DOHH2 (cell line): ENCODE data around the gene CTSD.

Experiments
- H3F3A ChIP-seq: fragments of 200-600 bp; sonication (generic), shearing (Covaris generic); 2 replicates; pipeline ENCODE4 v1.6.0; 2016; ENCODE audit warnings: antibody characterized with exemption, mild to moderate bottlenecking; ENCODE audit not compliant: control insufficient read depth, insufficient read depth
- H3K27ac ChIP-seq: fragments of 200-600 bp; sonication (generic); 2 replicates; pipeline ENCODE4 v1.5.1; 2014; ENCODE audit warnings: low read depth, mild to moderate bottlenecking, low read length, moderate library complexity
- H3K27me3 ChIP-seq: fragments of 200-600 bp; sonication (generic); 2 replicates; pipeline ENCODE4 v1.6.1; 2014; ENCODE audit warnings: mild to moderate bottlenecking, low read length, mixed read lengths; ENCODE audit not compliant: control insufficient read depth
- H3K36me3 ChIP-seq: fragments of 200-600 bp; sonication (generic); 2 replicates; pipeline ENCODE4 v1.6.1; 2014; ENCODE audit warnings: mild to moderate bottlenecking, low read length, moderate library complexity, mixed read lengths; ENCODE audit not compliant: control insufficient read depth
- H3K4me1 ChIP-seq: fragments of 200-600 bp; sonication (generic); 2 replicates; pipeline ENCODE4 v1.6.1; 2014; ENCODE audit warnings: mild to moderate bottlenecking, low read length, mixed read lengths; ENCODE audit not compliant: control insufficient read depth
- H3K4me2 ChIP-seq: fragments of 200-600 bp; sonication (generic); 2 replicates; pipeline ENCODE4 v1.6.0; 2014; ENCODE audit warnings: mild to moderate bottlenecking, low read length, moderate library complexity
- H3K4me3 ChIP-seq: fragments of 200-600 bp; sonication (generic); 2 replicates; pipeline ENCODE4 v1.5.1; 2014; ENCODE audit warnings: mild to moderate bottlenecking, low read length, mixed read lengths
- H3K79me2 ChIP-seq: fragments of 200-600 bp; sonication (generic); 2 replicates; pipeline ENCODE4 v1.6.1; 2014; ENCODE audit warnings: mild to moderate bottlenecking, low read length, mixed read lengths; ENCODE audit not compliant: control insufficient read depth
- H3K9me2 ChIP-seq: fragments of 200-600 bp; sonication (generic); replicated peaks from 2 replicates; pipeline ENCODE4 v1.6.1; 2014; ENCODE audit warnings: mild to moderate bottlenecking, low read length, mixed read lengths; ENCODE audit not compliant: control insufficient read depth
- H3K9me3 ChIP-seq: fragments of 200-600 bp; sonication (generic); 2 replicates; pipeline ENCODE4 v1.6.1; 2014; ENCODE audit warnings: antibody characterized with exemption, low read length, mixed read lengths; ENCODE audit not compliant: control insufficient read depth, insufficient read depth
- H4K20me1 ChIP-seq: fragments of 200-600 bp; sonication (generic); 2 replicates; pipeline ENCODE4 v1.6.0; 2014; ENCODE audit warnings: low read depth, mild to moderate bottlenecking, antibody characterized with exemption, low read length, moderate library complexity; ENCODE audit not compliant: control insufficient read depth, insufficient read depth
- CTCF ChIP-seq: fragments of 200-600 bp; sonication (generic); IDR thresholded peaks from one replicate; pipeline ENCODE4 v1.5.1; 2014; ENCODE audit warnings: antibody characterized with exemption, mild to moderate bottlenecking, low read depth, low read length; ENCODE audit not compliant: poor library complexity, severe bottlenecking
- EZH2phosphoT487 ChIP-seq: fragments of 200-600 bp; sonication (generic); IDR thresholded peaks from 2 replicates; pipeline ENCODE4 v1.6.1; 2017; ENCODE audit warnings: borderline replicate concordance, mild to moderate bottlenecking, antibody characterized with exemption, low read length, moderate library complexity, mixed read lengths

The CTSD gene

DNA sequence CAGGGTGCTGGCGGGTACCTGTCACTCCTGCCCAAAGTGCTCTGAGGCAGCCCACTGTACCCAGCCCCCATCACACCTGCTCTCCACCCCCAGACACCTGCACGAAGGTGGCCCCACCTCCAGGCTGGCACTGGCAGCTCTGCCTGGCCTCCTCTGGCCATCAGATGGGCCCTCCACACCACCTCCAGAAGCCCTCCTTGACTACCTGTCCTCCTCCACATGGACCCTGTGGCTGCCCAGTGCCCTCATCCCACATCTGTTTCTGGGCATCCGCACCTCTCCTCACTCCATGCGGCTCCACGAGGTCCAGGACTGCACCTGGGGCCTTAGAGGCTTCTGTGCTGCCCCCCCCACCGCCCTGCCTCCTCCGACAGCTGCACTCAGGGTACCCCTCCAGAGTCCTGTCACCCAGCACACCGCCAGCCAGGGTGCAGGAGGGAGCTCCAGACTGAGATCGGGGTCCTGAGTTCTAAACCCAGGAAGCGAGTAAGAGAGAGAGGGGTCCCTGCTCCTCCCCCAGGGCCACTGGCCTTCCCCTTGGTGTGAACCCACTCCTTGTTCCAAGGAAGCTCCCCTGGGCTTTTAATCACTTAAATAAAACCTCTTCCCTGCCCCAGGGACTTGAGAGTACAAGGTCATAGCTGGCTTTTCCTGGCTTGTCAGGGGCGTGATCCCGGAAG is 1.7 kb downstream of the CTSD start:
- H3K79me2 ChIP-seq: no peaks in the 10 kb centered on the region
- no peak overlapping the region for H3K27ac ChIP-seq
- no peak overlapping the region for H3K4me3 ChIP-seq
- H3K9me2 ChIP-seq: no peaks in the 10 kb centered on the region
- no peaks in the 10 kb centered on the region for H3K27me3 ChIP-seq
- no peaks in the 10 kb centered on the region for H3K9me3 ChIP-seq
- H3K4me1 ChIP-seq: peaks cover 27% of the 10 kb centered on the region
- no peaks in the 10 kb centered on the region for H3K36me3 ChIP-seq
- H3F3A ChIP-seq: no peaks in the 10 kb centered on the region
- H4K20me1 ChIP-seq: no peaks in the 10 kb centered on the region
- H3K4me2 ChIP-seq: no peak overlapping the region
- TF ChIP-seq CTCF (no peak), EZH2phosphoT487 (no peak)

DNA sequence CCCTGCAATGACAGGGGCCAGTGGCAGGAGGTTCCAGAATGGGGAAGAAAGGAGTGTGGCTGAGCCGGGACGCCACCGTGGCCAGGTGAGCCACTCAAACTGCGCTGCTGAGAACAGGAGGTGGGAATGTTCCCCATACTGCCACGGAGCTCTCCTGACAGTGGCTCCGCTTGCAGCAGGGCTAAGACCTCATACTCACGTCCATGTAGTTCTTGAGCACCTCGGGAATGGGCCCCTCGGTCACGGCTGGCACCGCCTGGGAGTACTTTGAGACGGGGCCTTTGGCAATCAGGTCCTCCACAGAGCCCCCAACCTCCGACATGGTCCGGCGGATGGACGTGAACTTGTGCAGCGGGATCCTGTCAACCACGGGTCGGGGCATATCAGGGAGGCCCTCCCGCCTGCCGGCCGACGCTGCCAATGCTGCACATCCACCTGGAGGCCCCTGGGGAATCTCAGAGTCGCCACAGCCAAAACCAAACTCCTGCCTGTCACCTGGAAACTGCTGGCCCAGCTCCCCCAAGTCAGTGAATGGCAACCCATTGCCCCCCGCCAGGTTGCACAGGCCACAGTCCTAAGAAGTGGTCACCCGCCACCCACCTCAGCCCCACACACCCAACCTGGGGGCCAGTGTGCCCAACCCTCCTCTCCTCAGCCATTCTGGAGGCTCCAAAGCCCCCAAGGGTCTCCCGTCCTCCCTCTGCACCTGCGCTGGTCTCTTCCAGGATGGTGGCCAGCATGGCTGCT is 2.4 kb downstream of the CTSD start:
- Histone ChIP-seq H3K4me3 (no peak overlapping the region), H3K9me3 (no peaks in the 10 kb centered on the region), H3F3A (no peaks in the 10 kb centered on the region), H3K36me3 (no peaks in the 10 kb centered on the region), H4K20me1 (no peaks in the 10 kb centered on the region), H3K9me2 (no peaks in the 10 kb centered on the region), H3K27ac (no peak overlapping the region), H3K4me2 (no peak overlapping the region), H3K79me2 (no peaks in the 10 kb centered on the region), H3K4me1 (peaks cover 27% of the 10 kb centered on the region), H3K27me3 (no peaks in the 10 kb centered on the region)
- TF ChIP-seq EZH2phosphoT487: no peak

- peaks cover 27% of the 10 kb centered on the region for H3K4me1 ChIP-seq
- H3K79me2 ChIP-seq: no peaks in the 10 kb centered on the region
- no peaks in the 10 kb centered on the region for H3K9me2 ChIP-seq
- H3K4me2 ChIP-seq: no peak overlapping the region
- no peaks in the 10 kb centered on the region for H3K9me3 ChIP-seq
- H3F3A ChIP-seq: no peaks in the 10 kb centered on the region
- no peaks in the 10 kb centered on the region for H3K36me3 ChIP-seq
- H4K20me1 ChIP-seq: no peaks in the 10 kb centered on the region
- H3K27ac ChIP-seq: no peak overlapping the region
- H3K27me3 ChIP-seq: no peaks in the 10 kb centered on the region
- H3K4me3 ChIP-seq: no peak overlapping the region
- TF ChIP-seq CTCF (no peak), EZH2phosphoT487 (no peak)
These were observed 3.2 kb downstream of the CTSD start for GRCh38 chr11:1760351-1761109.
